ENCODE measurements around the gene CD22.
A peak's percentile ranks its signal among the peaks of the same experiment; 100 is the strongest.

The CD22 gene

DNA sequence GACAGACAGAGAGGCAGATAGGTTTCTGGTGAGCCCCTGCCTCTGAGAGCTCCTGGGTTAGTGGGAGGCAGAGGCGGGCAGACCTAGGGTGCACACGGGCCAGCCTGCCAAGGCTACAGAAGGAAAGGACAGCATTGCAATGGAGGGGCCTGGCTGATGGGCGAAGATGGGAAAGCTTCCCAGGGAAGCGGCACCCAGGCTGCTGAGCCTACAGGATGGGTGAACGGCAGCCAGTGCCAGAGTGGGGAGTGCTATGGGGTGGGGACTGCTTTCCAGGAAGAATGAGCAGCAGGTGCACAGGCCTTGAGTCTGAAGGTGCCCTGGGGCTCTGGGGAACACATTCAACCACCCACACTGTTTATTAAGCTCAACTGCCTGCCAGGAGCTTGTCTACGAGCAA lies 37.7 kb upstream of the CD22 start:
- Histone ChIP-seq H4K8ac (ENCODE audit: low read depth, low read length) (no peak overlapping the region), H4K12ac (ENCODE audit: low read depth, low read length) (no peak overlapping the region), H3K18ac (ENCODE audit: low read length) (no peak overlapping the region), H3K27me3 (ENCODE audit: insufficient read depth, low read length) (no peaks in the 10 kb centered on the region), H2BK5ac (ENCODE audit: low read depth, low read length, poor library complexity) (no peak overlapping the region), H3K27ac (ENCODE audit: low read depth, low read length) (no peak overlapping the region), H3K23ac (ENCODE audit: low read length) (no peak overlapping the region), H3K79me2 (ENCODE audit: control insufficient read depth, insufficient read depth, low read length, poor library complexity) (no peaks in the 10 kb centered on the region), H2AK5ac (ENCODE audit: low read length) (no peak overlapping the region), H3K14ac (ENCODE audit: low read length) (no peak overlapping the region), H3K4ac (ENCODE audit: low read depth, low read length) (no peak overlapping the region), H2BK120ac (ENCODE audit: insufficient read depth, low read length, poor library complexity) (no peak overlapping the region), H3K4me1 (ENCODE audit: control insufficient read depth in 1 of 2, insufficient read depth in 2 of 2, low read length in 2 of 2) (peaks cover 0 to 2% of the 10 kb centered on the region in 2 experiments), H3K4me2 (ENCODE audit: low read length) (no peak overlapping the region), H4K91ac (ENCODE audit: low read depth, low read length) (no peak overlapping the region), H3K4me3 (ENCODE audit: low read depth, low read length) (no peak overlapping the region), H2AFZ (ENCODE audit: insufficient read depth, low read length, poor library complexity) (no peak overlapping the region), H3K9me3 (ENCODE audit: insufficient read depth, low read depth, low read length) (no peaks in the 10 kb centered on the region), H2BK12ac (ENCODE audit: low read length) (no peak overlapping the region), H3K36me3 (ENCODE audit: control insufficient read depth in 1 of 2, insufficient read depth in 2 of 2, low read length in 2 of 2) (no peaks in the 10 kb centered on the region), H3K79me1 (ENCODE audit: low read length) (no peaks in the 10 kb centered on the region), H3K9ac (ENCODE audit: low read length) (no peak overlapping the region)
- WGBS (ENCODE audit: extremely low coverage, insufficient coverage, insufficient read length): no CpG with 5 or more reads among the region's 6 CpGs
- no peak for DNase-seq

DNA sequence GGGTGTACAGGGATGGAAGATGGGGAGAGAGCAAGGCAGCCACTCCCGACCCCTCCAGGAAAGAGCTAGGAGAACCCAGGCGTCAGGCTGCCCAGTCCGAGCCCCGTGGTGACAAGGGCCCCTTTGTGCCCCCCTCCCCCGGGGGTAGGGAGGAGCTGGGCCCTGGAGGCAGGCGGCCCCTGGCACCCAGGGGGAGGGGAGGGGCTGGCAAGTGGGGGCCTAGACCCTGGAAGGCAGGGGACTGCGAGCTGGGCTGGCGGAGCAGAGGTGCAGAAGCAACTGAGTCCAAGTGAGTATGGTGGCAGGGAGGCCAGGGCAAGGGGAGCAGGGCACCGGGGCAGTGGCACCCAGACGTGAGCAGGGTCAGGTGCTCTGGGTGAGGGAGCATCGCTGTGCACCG lies 37.1 kb upstream of the CD22 start, which contains the start of gene MAG:
MAG (plus strand) TSS at position 246 of the 400 bp plus-strand sequence. CDS start 3,248 bp downstream, outside the sequence.
- H4K91ac ChIP-seq (ENCODE audit: low read depth, low read length): no peak within 1 kb of the TSS
- H3K27me3 ChIP-seq (ENCODE audit: insufficient read depth, low read length): no peaks in the 10 kb centered on the region

DNA sequence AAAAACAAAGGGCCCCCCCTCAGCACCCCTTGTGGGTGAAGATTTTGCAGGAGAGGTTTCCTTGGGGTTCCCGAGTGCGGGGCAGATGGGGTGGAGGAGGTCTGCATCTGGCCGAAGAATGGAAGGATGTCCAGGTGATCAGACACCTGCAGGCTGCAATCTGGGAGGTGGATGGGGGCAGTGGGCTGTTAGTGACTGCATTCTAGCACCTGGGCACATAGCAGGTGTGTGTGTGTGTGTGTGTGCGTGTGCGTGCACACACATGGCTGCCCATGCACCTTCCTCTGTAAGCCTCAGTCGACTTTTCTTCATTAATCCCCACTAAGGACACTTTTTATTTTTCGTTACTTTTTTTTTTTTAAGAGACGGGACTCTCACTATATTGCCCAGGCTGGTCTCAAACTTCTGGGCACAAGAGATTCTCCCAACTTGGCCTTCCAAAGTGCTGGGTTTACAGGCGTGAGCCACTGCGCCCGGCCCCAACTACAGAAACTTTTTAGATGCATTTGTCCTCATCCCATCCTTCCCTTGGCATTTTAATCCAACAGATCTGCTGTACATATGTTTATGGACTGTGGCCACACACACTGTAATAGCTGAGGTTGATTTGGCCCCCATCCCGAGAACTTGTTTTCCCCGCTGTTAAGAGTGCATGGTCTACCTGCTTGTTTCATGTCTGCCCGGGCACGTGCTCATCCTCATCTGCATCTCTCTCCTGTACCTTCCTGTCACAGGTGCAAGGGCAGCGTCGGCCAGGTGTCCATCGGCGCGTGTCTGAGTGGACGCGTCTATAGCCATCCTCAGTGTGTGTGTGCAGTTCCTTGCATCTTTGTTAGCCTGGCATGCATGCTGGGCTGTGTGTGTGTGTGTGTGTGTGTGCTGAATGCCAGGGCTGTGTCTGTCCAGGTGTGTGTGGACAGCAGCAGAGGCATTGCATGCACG lies 36.3 kb upstream of the CD22 start:
- H3K14ac ChIP-seq (ENCODE audit: low read length): no peak overlapping the region
- H3K4ac ChIP-seq (ENCODE audit: low read depth, low read length): no peak overlapping the region
- H4K8ac ChIP-seq (ENCODE audit: low read depth, low read length): no peak overlapping the region
- DNase-seq: no peak
- H2BK120ac ChIP-seq (ENCODE audit: insufficient read depth, low read length, poor library complexity): no peak overlapping the region
- peaks cover 0 to 2% of the 10 kb centered on the region in 2 experiments for H3K4me1 ChIP-seq (ENCODE audit: control insufficient read depth in 1 of 2, insufficient read depth in 2 of 2, low read length in 2 of 2)
- WGBS (ENCODE audit: extremely low coverage, insufficient coverage, insufficient read length): no CpG with 5 or more reads among the region's 23 CpGs
- no peak overlapping the region for H3K23ac ChIP-seq (ENCODE audit: low read length)
- H3K4me2 ChIP-seq (ENCODE audit: low read length): no peak overlapping the region
- no peak overlapping the region for H2BK12ac ChIP-seq (ENCODE audit: low read length)
- peak overlapping the region; percentile 6 for H3K4me3 ChIP-seq (ENCODE audit: low read depth, low read length)
- no peak overlapping the region for H2AFZ ChIP-seq (ENCODE audit: insufficient read depth, low read length, poor library complexity)
- no peak overlapping the region for H4K91ac ChIP-seq (ENCODE audit: low read depth, low read length)
- no peak overlapping the region for H2AK5ac ChIP-seq (ENCODE audit: low read length)
- H3K18ac ChIP-seq (ENCODE audit: low read length): no peak overlapping the region
- no peak overlapping the region for H4K12ac ChIP-seq (ENCODE audit: low read depth, low read length)
- H3K79me1 ChIP-seq (ENCODE audit: low read length): no peaks in the 10 kb centered on the region
- H3K79me2 ChIP-seq (ENCODE audit: control insufficient read depth, insufficient read depth, low read length, poor library complexity): no peaks in the 10 kb centered on the region
- no peak overlapping the region for H3K9ac ChIP-seq (ENCODE audit: low read length)
- H3K27ac ChIP-seq (ENCODE audit: low read depth, low read length): no peak overlapping the region
- H2BK5ac ChIP-seq (ENCODE audit: low read depth, low read length, poor library complexity): no peak overlapping the region
- no peaks in the 10 kb centered on the region for H3K36me3 ChIP-seq (ENCODE audit: control insufficient read depth in 1 of 2, insufficient read depth in 2 of 2, low read length in 2 of 2)
- peaks cover 7% of the 10 kb centered on the region for H3K9me3 ChIP-seq (ENCODE audit: insufficient read depth, low read depth, low read length)
- H3K27me3 ChIP-seq (ENCODE audit: insufficient read depth, low read length): no peaks in the 10 kb centered on the region

More for the DNA sequence above, 37.1 kb upstream of the CD22 start, which contains the start of gene MAG:
- no peak within 1 kb of the TSS for H3K18ac ChIP-seq (ENCODE audit: low read length)
- no peak within 1 kb of the TSS for H4K8ac ChIP-seq (ENCODE audit: low read depth, low read length)
- H3K4me2 ChIP-seq (ENCODE audit: low read length): no peak within 1 kb of the TSS
- H2BK12ac ChIP-seq (ENCODE audit: low read length): no peak within 1 kb of the TSS
- H3K23ac ChIP-seq (ENCODE audit: low read length): no peak within 1 kb of the TSS
- H2AFZ ChIP-seq (ENCODE audit: insufficient read depth, low read length, poor library complexity): no peak within 1 kb of the TSS
- no peak within 1 kb of the TSS for H2BK5ac ChIP-seq (ENCODE audit: low read depth, low read length, poor library complexity)
- H3K9ac ChIP-seq (ENCODE audit: low read length): no peak within 1 kb of the TSS
- no peaks in the 10 kb centered on the region for H3K36me3 ChIP-seq (ENCODE audit: control insufficient read depth in 1 of 2, insufficient read depth in 2 of 2, low read length in 2 of 2)
- no peaks in the 10 kb centered on the region for H3K9me3 ChIP-seq (ENCODE audit: insufficient read depth, low read depth, low read length)
- no peaks in the 10 kb centered on the region for H3K79me1 ChIP-seq (ENCODE audit: low read length)
- H3K4me1 ChIP-seq (ENCODE audit: control insufficient read depth in 1 of 2, insufficient read depth in 2 of 2, low read length in 2 of 2): peaks cover 0 to 2% of the 10 kb centered on the region in 2 experiments
- no peak within 1 kb of the TSS for H4K12ac ChIP-seq (ENCODE audit: low read depth, low read length)
- H3K4ac ChIP-seq (ENCODE audit: low read depth, low read length): no peak within 1 kb of the TSS
- H3K27ac ChIP-seq (ENCODE audit: low read depth, low read length): no peak within 1 kb of the TSS
- H3K79me2 ChIP-seq (ENCODE audit: control insufficient read depth, insufficient read depth, low read length, poor library complexity): no peaks in the 10 kb centered on the region
- no peak within 1 kb of the TSS for H2BK120ac ChIP-seq (ENCODE audit: insufficient read depth, low read length, poor library complexity)
- H3K4me3 ChIP-seq (ENCODE audit: low read depth, low read length): peak within 1 kb of the TSS; percentile 6
- WGBS (ENCODE audit: extremely low coverage, insufficient coverage, insufficient read length): no CpG with 5 or more reads among the region's 12 CpGs
- H2AK5ac ChIP-seq (ENCODE audit: low read length): no peak within 1 kb of the TSS
- no peak within 1 kb of the TSS for H3K14ac ChIP-seq (ENCODE audit: low read length)
- no peak for DNase-seq

DNA sequence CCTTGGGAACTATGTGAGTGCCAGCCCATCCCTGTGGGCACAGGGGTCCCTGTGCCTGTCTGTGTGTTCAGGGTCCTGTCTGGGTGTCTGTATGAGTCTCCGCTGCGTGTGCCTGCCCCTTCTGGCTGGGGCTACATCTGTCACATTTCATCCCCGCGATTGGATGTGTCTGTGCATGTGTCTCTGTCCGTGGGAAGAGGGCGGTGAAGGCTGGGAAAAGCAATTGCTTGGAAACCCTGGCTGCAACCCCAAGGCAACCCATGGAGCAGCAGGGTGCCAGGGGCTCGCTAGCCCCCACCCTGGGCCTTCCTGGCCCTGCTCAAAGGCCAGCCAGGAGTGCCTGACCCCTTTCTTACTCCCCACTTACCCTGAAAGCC lies 35.6 kb upstream of the CD22 start:
- Histone ChIP-seq H3K9me3 (ENCODE audit: insufficient read depth, low read depth, low read length) (peaks cover 14% of the 10 kb centered on the region), H3K4me1 (ENCODE audit: control insufficient read depth in 1 of 2, insufficient read depth in 2 of 2, low read length in 2 of 2) (peaks cover 0 to 2% of the 10 kb centered on the region in 2 experiments), H3K79me1 (ENCODE audit: low read length) (no peaks in the 10 kb centered on the region), H2BK12ac (ENCODE audit: low read length) (no peak overlapping the region), H4K12ac (ENCODE audit: low read depth, low read length) (no peak overlapping the region), H2AFZ (ENCODE audit: insufficient read depth, low read length, poor library complexity) (no peak overlapping the region), H2BK120ac (ENCODE audit: insufficient read depth, low read length, poor library complexity) (no peak overlapping the region), H4K91ac (ENCODE audit: low read depth, low read length) (no peak overlapping the region), H3K27me3 (ENCODE audit: insufficient read depth, low read length) (no peaks in the 10 kb centered on the region), H2BK5ac (ENCODE audit: low read depth, low read length, poor library complexity) (no peak overlapping the region), H3K4me2 (ENCODE audit: low read length) (no peak overlapping the region), H4K8ac (ENCODE audit: low read depth, low read length) (no peak overlapping the region), H3K9ac (ENCODE audit: low read length) (no peak overlapping the region), H3K79me2 (ENCODE audit: control insufficient read depth, insufficient read depth, low read length, poor library complexity) (no peaks in the 10 kb centered on the region), H2AK5ac (ENCODE audit: low read length) (no peak overlapping the region), H3K36me3 (ENCODE audit: control insufficient read depth in 1 of 2, insufficient read depth in 2 of 2, low read length in 2 of 2) (no peaks in the 10 kb centered on the region), H3K18ac (ENCODE audit: low read length) (no peak overlapping the region), H3K14ac (ENCODE audit: low read length) (no peak overlapping the region), H3K23ac (ENCODE audit: low read length) (no peak overlapping the region), H3K4ac (ENCODE audit: low read depth, low read length) (no peak overlapping the region), H3K27ac (ENCODE audit: low read depth, low read length) (no peak overlapping the region), H3K4me3 (ENCODE audit: low read depth, low read length) (peak overlapping the region; percentile 6)
- no CpG with 5 or more reads among the region's 7 CpGs for WGBS (ENCODE audit: extremely low coverage, insufficient coverage, insufficient read length)
- no peak for DNase-seq
